Fibroblast of peridontal ligament (primary cell): ENCODE results near the gene MINDY3.
"Not testable (repeated sequence)": the region's sequence is repeated elsewhere in the genome, so short reads cannot be mapped to it uniquely, and the experiment has no call there.

Experiments
- DNase-seq: peaks from one replicate; pipeline ENCODE4 v3.0.0-alpha.2; 2010; ENCODE audit errors: extremely low read depth

MINDY3 gene

GRCh38 chr10:15856328-15857015, 3.8 kb downstream of the MINDY3 start:
- DNase-seq: no peak

- no peak for DNase-seq
Measured at GRCh38 chr10:15853800-15854199, 6.5 kb downstream of the MINDY3 start.

- DNase-seq: no peak
Measured at GRCh38 chr10:15852111-15852557, 8.2 kb downstream of the MINDY3 start.

GRCh38 chr10:15850337-15850978, 9.8 kb downstream of the MINDY3 start:
- DNase-seq: not testable (repeated sequence)

- no peak for DNase-seq
Measured at GRCh38 chr10:15849316-15849715, 11.0 kb downstream of the MINDY3 start.

GRCh38 chr10:15847481-15847880, 12.8 kb downstream of the MINDY3 start:
- DNase-seq: no peak

- DNase-seq: no peak
Measured at GRCh38 chr10:15844517-15844916, 15.8 kb downstream of the MINDY3 start.

GRCh38 chr10:15843695-15844094, 16.6 kb downstream of the MINDY3 start:
- no peak for DNase-seq

- DNase-seq: peak; percentile 30
Measured at GRCh38 chr10:15842556-15843169, 17.6 kb downstream of the MINDY3 start.

GRCh38 chr10:15841696-15842095, 18.6 kb downstream of the MINDY3 start:
- DNase-seq: no peak

- no peak for DNase-seq
Measured at GRCh38 chr10:15836807-15837206, 23.5 kb downstream of the MINDY3 start.

GRCh38 chr10:15829495-15829894, 30.8 kb downstream of the MINDY3 start:
- no peak for DNase-seq

GRCh38 chr10:15824498-15824897, 35.8 kb downstream of the MINDY3 start:
- DNase-seq: peak; percentile 72

GRCh38 chr10:15822131-15822530, 38.2 kb downstream of the MINDY3 start:
- no peak for DNase-seq

GRCh38 chr10:15821046-15821683, 39.1 kb downstream of the MINDY3 start:
- DNase-seq: no peak

- peak; percentile 43 for DNase-seq
Measured at GRCh38 chr10:15817409-15818046, 42.8 kb downstream of the MINDY3 start.

- DNase-seq: no peak
Measured at GRCh38 chr10:15815242-15815885, 44.9 kb downstream of the MINDY3 start.

GRCh38 chr10:15814565-15814964, 45.7 kb downstream of the MINDY3 start:
- no peak for DNase-seq

- peak; percentile 17 for DNase-seq
Measured at GRCh38 chr10:15813415-15813814, 46.9 kb downstream of the MINDY3 start.

GRCh38 chr10:15809450-15809849, 50.9 kb downstream of the MINDY3 start:
- no peak for DNase-seq

GRCh38 chr10:15808204-15808797, 52.0 kb downstream of the MINDY3 start:
- DNase-seq: no peak
